ENCODE data around the gene FOXP3. TPM values are rescaled to one million over a fixed set of nuclear protein-coding genes. Genes with fewer than 3 reads are reported as not detected.

FOXP3 gene
- total and polyA plus RNA-seq, 5 donors: 0.05 to 0.28 (median 0.09) TPM; not detected in 2

DNA sequence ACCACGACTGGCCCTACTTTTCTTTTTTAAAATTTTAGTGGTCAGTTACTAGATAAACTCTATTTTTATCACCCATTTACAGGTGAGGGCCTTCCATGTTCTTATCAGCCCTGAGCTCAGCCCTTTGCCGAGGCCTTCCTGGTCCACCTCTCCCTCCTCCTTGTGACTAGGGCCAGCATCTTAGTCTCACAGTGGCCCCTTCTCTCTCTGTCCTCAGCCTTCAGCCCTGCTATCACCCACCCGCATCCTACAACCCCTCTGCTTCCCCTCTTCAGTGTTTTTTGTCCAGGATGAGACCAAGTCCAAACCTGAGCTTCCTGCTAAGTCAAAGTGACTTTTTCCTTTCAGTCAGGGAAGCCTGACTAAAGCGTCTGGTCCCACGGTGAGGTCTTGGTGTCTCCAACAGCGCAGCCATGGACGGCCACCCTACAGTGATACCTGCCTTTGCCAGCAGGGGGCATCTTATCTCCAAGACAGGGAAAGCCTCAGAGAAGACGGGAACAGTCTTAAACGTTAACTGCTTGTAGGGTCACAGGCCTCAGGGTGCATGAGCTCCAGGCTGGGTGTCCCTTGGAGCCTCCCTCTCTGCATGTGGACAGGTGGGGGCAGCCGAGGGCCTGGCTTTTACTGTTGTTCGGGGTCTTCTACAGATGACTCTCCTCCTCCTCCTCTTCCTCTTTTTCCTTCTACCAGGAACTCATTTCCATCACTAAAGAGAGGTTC is 27.3 kb upstream of the FOXP3 start:
- Histone ChIP-seq H3K4me1 (ENCODE audit: control insufficient read depth, insufficient read depth, low read length) (no peaks in the 10 kb centered on the region), H3K27me3 (ENCODE audit: control insufficient read depth, insufficient read depth) (no peaks in the 10 kb centered on the region), H3K27ac (ENCODE audit: low read length) (no peak overlapping the region), H3K4me3 (ENCODE audit: low read length) (no peak overlapping the region), H3K9me3 (ENCODE audit: control insufficient read depth, low read length) (no peaks in the 10 kb centered on the region)
- intact Hi-C loops (cut with DNase I): no loop called here
- WGBS: 17% methylated on average over 11 of the region's 11 CpGs
- peak; percentile 78 to 81 for ATAC-seq
- DNase-seq: peak; percentile 54 to 80 (median 79)

DNA sequence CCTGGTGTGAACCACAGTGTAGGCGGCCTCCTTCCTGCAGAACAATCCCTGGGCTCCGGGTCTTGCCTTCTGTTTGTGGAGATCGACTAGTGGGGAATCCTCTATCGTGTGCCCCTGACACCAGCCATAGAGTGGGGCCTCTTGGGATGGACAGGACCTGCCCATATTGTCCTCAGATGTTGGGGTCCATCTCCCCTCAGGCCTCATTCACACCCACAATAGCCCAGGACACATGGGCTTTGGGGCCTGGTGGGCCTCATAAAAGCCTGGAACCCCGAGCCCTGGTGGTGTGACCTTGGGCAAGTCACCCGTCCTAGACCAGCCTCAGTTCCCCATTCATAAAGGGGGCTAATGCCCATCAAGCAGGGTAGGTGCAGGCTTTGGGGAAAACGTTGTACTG is 25.7 kb upstream of the FOXP3 start:
- DNase-seq (no peak), ATAC-seq (no peak)
- intact Hi-C loops (cut with DNase I): no loop called here
- H3K27me3 ChIP-seq (ENCODE audit: control insufficient read depth, insufficient read depth): no peaks in the 10 kb centered on the region
- no peak overlapping the region for H3K4me3 ChIP-seq (ENCODE audit: low read length)
- WGBS: 72% methylated on average over 7 of the region's 7 CpGs
- no peaks in the 10 kb centered on the region for H3K9me3 ChIP-seq (ENCODE audit: control insufficient read depth, low read length)
- no peak overlapping the region for H3K27ac ChIP-seq (ENCODE audit: low read length)
- H3K4me1 ChIP-seq (ENCODE audit: control insufficient read depth, insufficient read depth, low read length): no peaks in the 10 kb centered on the region

GRCh38 chrX:49287665-49288064 is 23.2 kb upstream of the FOXP3 start:
- no peak for DNase-seq
- intact Hi-C loops (cut with DNase I): no loop called here
- H3K4me1 ChIP-seq (ENCODE audit: control insufficient read depth, insufficient read depth, low read length): no peaks in the 10 kb centered on the region

DNA sequence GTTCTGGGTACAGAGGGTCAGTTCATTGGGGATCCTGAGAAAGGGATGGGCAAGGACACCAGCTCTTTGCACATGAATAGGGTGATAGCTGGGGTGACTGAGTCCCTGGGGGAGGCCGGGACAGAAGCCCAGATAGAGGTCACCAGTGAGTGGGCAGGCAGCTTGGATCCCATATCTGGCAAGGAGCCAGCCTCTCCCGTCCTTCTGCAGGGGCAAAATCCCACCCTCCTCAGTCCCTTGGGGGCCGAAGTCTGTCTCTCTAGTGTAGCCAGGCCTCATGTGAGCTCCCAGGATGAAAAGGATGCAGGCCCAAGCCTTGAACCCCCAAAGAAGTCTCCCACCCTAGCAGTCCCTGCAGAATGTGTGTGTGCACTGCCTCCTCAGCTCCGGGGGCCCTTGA is 22.1 kb upstream of the FOXP3 start:
- 66% methylated on average over 4 of the region's 4 CpGs for WGBS
- intact Hi-C loops (cut with DNase I): no loop called here
- no peak for DNase-seq

More at GRCh38 chrX:49287665-49288064, 23.2 kb upstream of the FOXP3 start:
- WGBS: 100% methylated on average over 1 of the region's 1 CpG
- Histone ChIP-seq H3K27me3 (ENCODE audit: control insufficient read depth, insufficient read depth) (no peaks in the 10 kb centered on the region), H3K4me3 (ENCODE audit: low read length) (no peak overlapping the region), H3K9me3 (ENCODE audit: control insufficient read depth, low read length) (no peaks in the 10 kb centered on the region), H3K27ac (ENCODE audit: low read length) (no peak overlapping the region)
- ATAC-seq: no peak

DNA sequence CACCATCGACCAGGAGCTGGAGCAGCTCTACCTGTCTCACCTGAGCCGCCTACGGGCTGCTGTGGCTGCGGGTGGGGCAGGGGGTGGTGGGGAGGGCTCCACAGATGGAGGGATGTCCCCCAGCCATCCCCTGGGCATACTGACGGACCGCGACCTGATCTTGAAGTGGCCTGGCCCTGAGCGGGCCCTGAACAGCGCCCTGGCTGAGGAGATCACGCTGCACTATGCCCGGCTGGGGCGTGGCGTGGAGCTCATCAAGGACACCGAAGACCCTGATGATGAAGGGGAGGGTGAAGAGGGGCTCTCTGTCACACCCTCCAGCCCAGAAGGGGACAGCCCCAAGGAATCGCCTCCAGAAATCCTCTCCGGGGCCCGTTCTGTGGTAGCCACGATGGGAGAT is 21.6 kb upstream of the FOXP3 start:
- Histone ChIP-seq H3K27me3 (ENCODE audit: control insufficient read depth, insufficient read depth) (no peaks in the 10 kb centered on the region), H3K4me1 (ENCODE audit: control insufficient read depth, insufficient read depth, low read length) (no peaks in the 10 kb centered on the region), H3K9me3 (ENCODE audit: control insufficient read depth, low read length) (no peaks in the 10 kb centered on the region), H3K27ac (ENCODE audit: low read length) (no peak overlapping the region), H3K4me3 (ENCODE audit: low read length) (no peak overlapping the region)
- no peak for ATAC-seq
- intact Hi-C loops (cut with DNase I): no loop called here
- WGBS: 98% methylated on average over 18 of the region's 18 CpGs
- no peak for DNase-seq

More for the DNA sequence above, 22.1 kb upstream of the FOXP3 start:
- H3K27ac ChIP-seq (ENCODE audit: low read length): no peak overlapping the region
- no peak for ATAC-seq
- H3K9me3 ChIP-seq (ENCODE audit: control insufficient read depth, low read length): no peaks in the 10 kb centered on the region
- no peak overlapping the region for H3K4me3 ChIP-seq (ENCODE audit: low read length)
- H3K4me1 ChIP-seq (ENCODE audit: control insufficient read depth, insufficient read depth, low read length): no peaks in the 10 kb centered on the region
- no peaks in the 10 kb centered on the region for H3K27me3 ChIP-seq (ENCODE audit: control insufficient read depth, insufficient read depth)

DNA sequence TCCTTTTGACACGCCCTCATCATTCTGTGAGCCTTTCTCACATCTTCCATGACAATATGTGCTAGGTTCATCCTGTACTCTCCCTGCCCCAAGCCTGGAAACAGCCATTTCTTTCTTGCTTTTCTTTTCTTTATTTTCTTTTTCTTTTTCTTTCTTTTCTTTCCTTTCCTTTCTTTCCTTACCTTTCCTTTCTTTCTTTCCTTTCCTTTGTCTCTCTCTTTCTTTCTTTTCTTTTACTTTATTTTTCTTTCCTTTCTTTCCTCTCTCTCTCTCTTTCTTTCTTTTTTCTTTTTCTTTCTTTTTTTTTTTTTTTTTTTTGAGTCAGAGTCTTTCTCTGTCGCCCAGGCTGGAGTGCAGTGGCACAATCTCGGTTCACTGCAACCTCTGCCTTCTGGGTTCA is 19.7 kb upstream of the FOXP3 start:
- no peaks in the 10 kb centered on the region for H3K9me3 ChIP-seq (ENCODE audit: control insufficient read depth, low read length)
- no peak overlapping the region for H3K27ac ChIP-seq (ENCODE audit: low read length)
- intact Hi-C loops (cut with DNase I): no loop called here
- ATAC-seq (no peak), DNase-seq (no peak)
- H3K27me3 ChIP-seq (ENCODE audit: control insufficient read depth, insufficient read depth): no peaks in the 10 kb centered on the region
- 92% methylated on average over 3 of the region's 3 CpGs for WGBS
- H3K4me1 ChIP-seq (ENCODE audit: control insufficient read depth, insufficient read depth, low read length): no peaks in the 10 kb centered on the region
- H3K4me3 ChIP-seq (ENCODE audit: low read length): no peak overlapping the region

DNA sequence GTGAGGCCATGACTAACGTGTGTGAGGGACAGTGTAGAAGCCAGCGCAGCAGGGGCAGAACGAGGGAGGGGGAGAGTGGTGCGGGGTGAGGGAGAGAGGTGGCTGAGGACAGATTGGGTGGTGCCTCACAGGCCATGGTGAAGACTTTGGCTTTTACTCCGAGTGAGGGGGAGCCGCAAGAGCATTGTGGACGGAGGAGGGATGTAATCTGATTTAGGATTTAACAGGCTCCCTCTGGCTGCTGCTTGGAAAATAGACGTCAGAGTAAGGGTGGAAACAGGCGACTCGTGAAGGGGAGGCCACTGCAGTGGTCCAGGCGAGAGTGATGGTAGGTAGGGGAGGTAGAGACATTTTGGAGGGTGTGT is 18.1 kb upstream of the FOXP3 start:
- intact Hi-C loops (cut with DNase I): no loop called here
- ATAC-seq (peak; percentile 84 to 87), DNase-seq (peak in 2 of 3 donors; percentile 31 to 62)
- no peak overlapping the region for H3K27ac ChIP-seq (ENCODE audit: low read length)
- no peaks in the 10 kb centered on the region for H3K9me3 ChIP-seq (ENCODE audit: control insufficient read depth, low read length)
- H3K4me1 ChIP-seq (ENCODE audit: control insufficient read depth, insufficient read depth, low read length): no peaks in the 10 kb centered on the region
- no peaks in the 10 kb centered on the region for H3K27me3 ChIP-seq (ENCODE audit: control insufficient read depth, insufficient read depth)
- WGBS: 31% methylated on average over 11 of the region's 11 CpGs
- H3K4me3 ChIP-seq (ENCODE audit: low read length): no peak overlapping the region

- ATAC-seq (no peak), DNase-seq (no peak)
- no peak overlapping the region for H3K27ac ChIP-seq (ENCODE audit: low read length)
- peaks cover 5% of the 10 kb centered on the region for H3K4me1 ChIP-seq (ENCODE audit: control insufficient read depth, insufficient read depth, low read length)
- 87% methylated on average over 3 of the region's 3 CpGs for WGBS
- no peaks in the 10 kb centered on the region for H3K27me3 ChIP-seq (ENCODE audit: control insufficient read depth, insufficient read depth)
- H3K4me3 ChIP-seq (ENCODE audit: low read length): no peak overlapping the region
- no peaks in the 10 kb centered on the region for H3K9me3 ChIP-seq (ENCODE audit: control insufficient read depth, low read length)
- intact Hi-C loops (cut with DNase I): loop anchor here in 1 of 4 donors (10.0 kb wide), 1 partner anchor 83 kb away; no protein-coding TSS in a partner anchor
Observed at GRCh38 chrX:49278081-49278480, 13.6 kb upstream of the FOXP3 start.

- H3K4me3 ChIP-seq (ENCODE audit: low read length): no peak overlapping the region
- ATAC-seq (no peak), DNase-seq (no peak)
- peaks cover 5% of the 10 kb centered on the region for H3K4me1 ChIP-seq (ENCODE audit: control insufficient read depth, insufficient read depth, low read length)
- H3K27me3 ChIP-seq (ENCODE audit: control insufficient read depth, insufficient read depth): no peaks in the 10 kb centered on the region
- no peak overlapping the region for H3K27ac ChIP-seq (ENCODE audit: low read length)
- H3K9me3 ChIP-seq (ENCODE audit: control insufficient read depth, low read length): no peaks in the 10 kb centered on the region
- WGBS: 65% methylated on average over 3 of the region's 3 CpGs
- intact Hi-C loops (cut with DNase I): loop anchor here in 1 of 4 donors (10.0 kb wide), 1 partner anchor 83 kb away; no protein-coding TSS in a partner anchor
Observed at GRCh38 chrX:49277535-49277830, 13.0 kb upstream of the FOXP3 start.

DNA sequence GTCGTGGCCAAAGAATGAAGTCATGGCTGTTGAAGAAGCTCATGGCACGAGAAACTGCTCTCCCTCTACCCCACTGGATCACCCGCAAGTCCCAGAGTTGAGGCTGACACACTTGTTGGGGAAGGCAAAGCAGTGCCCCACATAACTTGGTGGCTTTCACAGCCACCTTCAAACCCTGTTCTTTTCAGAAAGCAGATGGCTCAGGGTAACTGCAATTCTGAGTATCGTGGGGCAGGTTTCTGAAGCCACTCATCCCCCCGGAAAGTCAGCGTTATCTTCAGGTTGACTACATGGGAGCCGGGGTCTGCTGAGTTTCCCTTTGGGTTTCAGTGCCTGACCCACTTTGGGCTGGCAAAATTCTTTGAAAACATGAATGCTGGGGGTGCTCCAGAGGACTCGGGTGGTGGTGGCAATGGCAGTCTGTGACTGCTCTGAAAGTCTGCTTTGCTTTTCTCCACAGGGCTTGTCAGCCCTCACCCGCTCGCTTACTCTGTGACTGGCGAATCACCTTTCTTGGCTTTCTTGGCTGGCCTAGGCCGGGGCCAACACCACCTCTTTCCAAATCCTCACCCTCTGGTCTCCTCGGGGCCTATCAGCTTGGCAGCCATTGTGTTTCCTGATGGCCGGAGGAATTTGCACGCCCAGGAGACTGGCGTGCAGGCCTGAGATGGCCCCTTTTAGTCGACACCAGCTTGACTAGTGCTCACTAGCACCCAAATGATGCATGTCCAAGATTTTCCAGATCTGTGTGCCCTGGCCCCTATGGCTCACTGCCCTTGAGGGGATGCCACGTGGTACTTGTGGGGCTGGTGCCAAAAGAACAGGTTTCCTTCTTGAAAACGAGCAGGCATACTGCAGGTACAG is 12.4 kb upstream of the FOXP3 start:
- Histone ChIP-seq H3K27ac (ENCODE audit: low read length) (peak overlapping the region; percentile 43), H3K9me3 (ENCODE audit: control insufficient read depth, low read length) (no peaks in the 10 kb centered on the region), H3K4me1 (ENCODE audit: control insufficient read depth, insufficient read depth, low read length) (peaks cover 5% of the 10 kb centered on the region), H3K27me3 (ENCODE audit: control insufficient read depth, insufficient read depth) (no peaks in the 10 kb centered on the region), H3K4me3 (ENCODE audit: low read length) (no peak overlapping the region)
- DNase-seq (no peak), ATAC-seq (peak; percentile 21 to 47)
- WGBS: 50% methylated on average over 19 of the region's 19 CpGs
- intact Hi-C loops (cut with DNase I): loop anchor here in 1 of 4 donors (10.0 kb wide), 1 partner anchor 82 kb away; no protein-coding TSS in a partner anchor

- DNase-seq (no peak), ATAC-seq (no peak)
- 64% methylated on average over 1 of the region's 1 CpG for WGBS
- Histone ChIP-seq H3K9me3 (ENCODE audit: control insufficient read depth, low read length) (no peaks in the 10 kb centered on the region), H3K4me3 (ENCODE audit: low read length) (no peak overlapping the region), H3K27ac (ENCODE audit: low read length) (no peak overlapping the region), H3K4me1 (ENCODE audit: control insufficient read depth, insufficient read depth, low read length) (peaks cover 5% of the 10 kb centered on the region), H3K27me3 (ENCODE audit: control insufficient read depth, insufficient read depth) (no peaks in the 10 kb centered on the region)
- intact Hi-C loops (cut with DNase I): loop anchor here in 1 of 4 donors (10.0 kb wide), 1 partner anchor 81 kb away; no protein-coding TSS in a partner anchor
Observed at GRCh38 chrX:49276207-49276606, 11.7 kb upstream of the FOXP3 start.
